CD4-positive, alpha-beta T cell treated with Interleukin-21 for 1 hour (primary cell): ENCODE data around the gene NLGN3.

Experiments used
- DNase-seq: peaks from one replicate; pipeline ENCODE4 v3.0.0-alpha.2; 2020

Gene NLGN3

GRCh38 chrX:71216485-71216884 is 71.8 kb downstream of the NLGN3 start:
- DNase-seq, result no peak

DNA sequence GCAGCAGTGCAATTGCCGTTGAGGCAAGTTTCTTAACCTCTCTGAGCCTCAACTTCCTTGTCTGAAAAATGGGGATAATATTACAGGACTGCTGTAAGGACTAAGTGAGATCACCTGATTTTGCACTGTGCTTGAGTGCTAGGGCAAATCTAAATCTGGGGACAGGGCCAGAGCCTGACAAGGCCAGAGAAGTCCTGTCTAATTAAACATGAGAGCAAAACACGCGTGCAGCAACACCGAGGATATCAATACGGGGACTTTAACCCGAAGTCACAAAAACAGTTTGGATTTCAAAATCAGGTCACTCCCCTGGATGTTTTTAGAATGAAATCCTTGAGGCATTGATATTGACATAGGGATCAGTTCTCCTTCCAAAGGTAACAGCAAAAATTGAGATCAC is 72.7 kb downstream of the NLGN3 start:
- no peak for DNase-seq
